Stimulated activated CD8-positive, alpha-beta memory T cell treated with anti-CD3 and anti-CD28 coated beads, Interleukin-4, amount 100 ng/mL, for 1 hour (primary cell): ENCODE measurements around the gene RAB11FIP4.

Experiments
- DNase-seq, 2 donors: peaks; one replicate each; pipeline ENCODE4 v3.0.0-alpha.2; 2020; ENCODE audit warnings: low read depth in 2 of 2, low spot score in 1 of 2

The RAB11FIP4 gene

GRCh38 chr17:31522284-31522931 is 130.9 kb downstream of the RAB11FIP4 start:
- no peak for DNase-seq

GRCh38 chr17:31522987-31523495 is 131.6 kb downstream of the RAB11FIP4 start:
- no peak for DNase-seq

GRCh38 chr17:31523862-31524730 is 132.6 kb downstream of the RAB11FIP4 start:
- no peak for DNase-seq

- DNase-seq: peak; percentile 79 to 91
Observed at GRCh38 chr17:31524926-31525800, 133.7 kb downstream of the RAB11FIP4 start.

- no peak for DNase-seq
Observed at GRCh38 chr17:31525801-31526549, 134.5 kb downstream of the RAB11FIP4 start.

- no peak for DNase-seq
Observed at GRCh38 chr17:31527606-31528005, 136.1 kb downstream of the RAB11FIP4 start.

- DNase-seq: no peak
Observed at GRCh38 chr17:31528291-31528874, 136.9 kb downstream of the RAB11FIP4 start.

- no peak for DNase-seq
Observed at GRCh38 chr17:31529841-31530251, 138.4 kb downstream of the RAB11FIP4 start.

GRCh38 chr17:31530391-31530985 is 139.0 kb downstream of the RAB11FIP4 start:
- DNase-seq: no peak

- DNase-seq: no peak
Observed at GRCh38 chr17:31531336-31531980, 140.0 kb downstream of the RAB11FIP4 start.

- DNase-seq: no peak
Observed at GRCh38 chr17:31532081-31532480, 140.6 kb downstream of the RAB11FIP4 start.

- DNase-seq: no peak
Observed at GRCh38 chr17:31532526-31532925, 141.1 kb downstream of the RAB11FIP4 start.

GRCh38 chr17:31533546-31534155 is 142.2 kb downstream of the RAB11FIP4 start:
- no peak for DNase-seq

- DNase-seq: no peak
Observed at GRCh38 chr17:31534223-31534888, 142.9 kb downstream of the RAB11FIP4 start.

GRCh38 chr17:31535581-31535981 is 144.1 kb downstream of the RAB11FIP4 start:
- DNase-seq: no peak

- no peak for DNase-seq
Observed at GRCh38 chr17:31536451-31536850, 145.0 kb downstream of the RAB11FIP4 start.

- DNase-seq: no peak
Observed at GRCh38 chr17:31537565-31538011, 146.1 kb downstream of the RAB11FIP4 start.

GRCh38 chr17:31538080-31538762 is 146.7 kb downstream of the RAB11FIP4 start:
- no peak for DNase-seq
